ENCODE results near the gene CACNA2D2.

- TF ChIP-seq POLR2A (IDR thresholded peaks at IDR 0.05) (no peak), CTCF (IDR thresholded peaks at IDR 0.05) (no peak)
These were observed 88.8 kb downstream of the CACNA2D2 start for GRCh38 chr3:50414616-50415015.
